Limb (tissue), 2 donors: Measurements from ENCODE around the gene SMARCC2.
"Not testable (repeated sequence)": the region's sequence is repeated elsewhere in the genome, so short reads cannot be mapped to it uniquely, and the experiment has no call there.

Source experiments
- DNase-seq, 2 donors: peaks; one replicate each; pipeline ENCODE4 v3.0.0-alpha.2; 2016; ENCODE audit errors: extremely low spot score in 2 of 2

The SMARCC2 gene

DNA sequence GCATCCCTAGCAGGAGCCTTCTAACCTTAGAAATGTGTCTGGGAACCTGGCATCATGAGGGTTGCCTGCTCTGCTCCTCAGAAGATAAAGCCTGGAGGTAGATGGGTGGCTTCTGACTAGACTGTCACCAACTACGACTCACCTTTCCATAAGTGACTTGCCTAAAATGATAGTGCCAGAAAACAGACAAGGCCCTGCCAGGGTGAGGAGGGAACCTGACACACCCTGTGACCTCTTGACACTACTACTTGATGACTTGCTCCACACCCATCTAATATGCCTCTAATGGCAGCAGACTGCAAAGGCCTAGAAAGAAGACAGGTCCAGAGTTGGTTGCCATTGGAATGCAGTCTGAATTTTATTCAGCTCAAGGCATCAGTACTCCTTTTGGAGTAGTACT, 23.1 kb upstream of the SMARCC2 start:
- DNase-seq: no peak

DNA sequence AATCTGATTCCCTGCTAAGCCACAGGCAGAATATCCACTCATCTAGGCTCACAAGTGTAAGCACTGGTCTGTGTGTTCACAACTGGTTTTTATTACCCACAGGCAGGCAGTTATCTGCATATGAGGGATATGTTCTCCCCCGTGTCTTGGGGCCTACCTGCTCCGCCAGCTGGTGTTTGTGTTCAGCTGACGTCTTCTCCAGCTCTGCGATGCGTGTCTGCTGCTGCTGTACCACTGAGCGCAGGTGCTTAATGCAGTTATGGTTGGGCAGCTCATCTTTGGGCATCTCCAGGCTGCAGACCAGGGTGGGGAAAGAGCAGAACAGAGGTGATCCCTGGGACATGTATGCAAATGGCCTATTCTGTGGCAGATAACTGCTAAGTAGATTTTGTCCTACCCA, 18.7 kb upstream of the SMARCC2 start:
- DNase-seq: no peak

DNA sequence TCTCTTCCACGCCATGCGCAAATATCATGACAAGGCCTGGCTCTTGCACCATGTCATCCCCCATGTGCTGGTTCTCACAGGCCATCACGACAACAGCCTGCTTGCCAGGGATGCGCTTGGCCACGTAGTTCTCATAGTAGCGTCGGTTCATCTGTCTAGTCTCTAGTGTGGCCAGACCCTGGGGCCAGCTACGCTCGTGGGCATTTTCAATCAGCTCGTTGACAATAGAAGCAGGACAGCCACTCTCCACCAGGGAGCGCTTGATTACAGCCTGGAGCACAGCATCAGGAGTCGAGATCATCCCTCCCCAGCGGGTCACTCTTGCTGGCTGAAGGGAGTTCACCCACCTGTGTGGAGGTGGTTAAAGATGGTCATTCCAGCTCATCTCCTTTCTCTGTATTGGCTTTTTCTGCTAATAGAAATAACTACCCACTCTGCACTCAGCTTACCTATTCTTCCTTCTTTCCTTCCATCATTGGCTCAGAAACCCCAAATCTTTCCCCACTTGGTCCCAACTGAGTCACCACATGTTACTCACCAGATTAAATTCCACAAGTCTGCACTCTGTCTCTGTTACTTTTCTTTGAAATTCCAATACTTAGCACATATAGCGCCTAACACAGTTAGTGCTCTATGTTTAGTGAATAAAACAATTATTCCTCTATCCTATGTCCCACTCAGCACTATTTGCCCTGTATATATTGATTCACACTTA, 17.3 kb upstream of the SMARCC2 start:
- peak in 1 of 2 donors; percentile 43 for DNase-seq

DNA sequence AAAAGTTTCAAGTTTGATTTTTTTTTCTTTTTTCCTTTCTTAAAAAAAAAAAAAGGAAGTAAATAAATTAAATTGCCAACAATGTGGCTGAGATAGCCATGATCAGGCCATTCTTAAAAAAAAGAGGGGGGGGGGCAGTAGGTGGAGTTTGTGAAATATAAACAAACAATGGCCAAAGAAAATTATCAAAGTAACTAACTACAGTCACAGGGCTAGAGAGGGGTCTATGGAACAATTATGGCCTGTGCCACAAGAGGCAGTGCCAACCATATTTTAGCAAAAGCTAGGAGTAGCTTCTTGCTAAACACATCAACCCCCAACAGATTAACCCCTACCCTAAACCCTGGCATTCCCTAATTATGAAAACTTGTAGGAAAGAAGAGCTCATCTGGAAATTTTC, 16.2 kb upstream of the SMARCC2 start:
- DNase-seq: no peak

DNA sequence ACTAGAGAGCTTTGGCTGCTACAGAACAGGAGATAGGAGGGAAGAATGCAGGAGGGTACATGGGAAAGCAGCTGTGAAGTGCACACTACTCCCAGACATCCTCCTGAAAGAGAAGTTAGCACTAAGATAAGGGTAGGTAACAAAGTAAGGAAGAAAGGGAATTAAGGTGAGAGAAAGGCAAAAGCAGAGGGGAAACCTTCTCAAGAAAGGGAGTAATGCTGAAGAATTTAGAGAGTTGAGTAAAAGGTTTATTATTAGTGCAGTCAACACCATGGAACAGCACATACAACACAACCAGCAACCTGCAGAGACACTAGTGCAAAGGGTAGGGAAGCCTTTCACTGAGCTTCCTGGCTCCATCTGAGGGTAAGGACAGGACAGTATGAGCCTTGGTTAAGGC, 15.0 kb upstream of the SMARCC2 start:
- no peak for DNase-seq

DNA sequence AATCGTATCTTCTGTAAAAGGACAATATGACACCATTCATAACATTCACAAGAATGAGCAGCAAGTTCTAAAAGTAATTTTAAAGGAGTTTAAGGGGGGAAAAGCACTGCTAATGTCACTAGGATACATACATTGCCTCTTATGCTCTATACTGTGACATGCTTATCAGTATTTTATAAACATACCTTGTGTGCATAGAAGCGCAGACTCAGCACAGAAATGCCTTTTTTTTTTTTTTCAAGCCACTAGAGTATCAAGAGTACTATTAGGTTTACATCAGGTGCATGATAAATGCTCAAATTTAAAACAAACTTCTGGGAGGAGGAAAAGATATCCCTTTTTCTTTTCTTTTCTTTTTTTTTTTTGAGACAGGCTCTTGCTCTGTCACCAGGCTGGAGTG, 13.6 kb upstream of the SMARCC2 start:
- no peak for DNase-seq

DNA sequence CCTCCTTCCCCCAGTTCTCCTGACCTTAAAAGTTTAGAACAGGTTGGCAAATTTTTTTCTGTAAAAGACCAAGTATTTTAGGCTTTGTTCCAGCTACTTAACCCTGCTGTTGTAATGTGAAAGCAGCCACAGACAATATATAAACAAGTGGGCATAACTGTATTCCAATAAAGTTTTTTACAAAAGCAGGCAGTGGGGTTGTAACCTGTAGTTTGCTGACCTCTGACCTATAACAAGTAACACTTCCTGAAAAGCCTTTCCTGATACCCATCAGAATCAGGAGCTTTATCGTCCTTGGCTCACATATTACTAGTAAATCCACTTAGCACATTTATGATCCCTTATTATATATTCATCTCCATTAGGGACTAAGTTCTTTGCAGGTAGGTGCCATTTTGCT, 13.1 kb upstream of the SMARCC2 start:
- no peak for DNase-seq

DNA sequence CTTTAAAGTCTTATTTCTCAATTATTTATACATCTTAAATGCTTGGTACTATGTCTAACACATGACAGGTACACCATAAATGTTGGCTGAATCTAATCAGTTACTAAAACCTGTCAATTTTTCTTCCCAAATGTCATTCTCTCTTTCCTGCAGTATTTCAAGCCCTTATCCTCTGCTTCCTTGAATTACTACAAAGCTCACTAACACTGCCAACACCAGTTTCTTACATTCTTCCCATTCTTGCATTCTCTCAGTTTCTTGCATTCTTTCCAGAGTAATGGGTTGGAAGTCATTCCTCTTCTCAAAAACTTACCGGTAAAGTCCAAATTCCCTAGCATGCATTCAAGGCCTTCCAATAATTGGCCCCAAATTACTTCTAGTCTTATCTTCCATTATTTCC, 9.6 kb upstream of the SMARCC2 start:
- DNase-seq: no peak

DNA sequence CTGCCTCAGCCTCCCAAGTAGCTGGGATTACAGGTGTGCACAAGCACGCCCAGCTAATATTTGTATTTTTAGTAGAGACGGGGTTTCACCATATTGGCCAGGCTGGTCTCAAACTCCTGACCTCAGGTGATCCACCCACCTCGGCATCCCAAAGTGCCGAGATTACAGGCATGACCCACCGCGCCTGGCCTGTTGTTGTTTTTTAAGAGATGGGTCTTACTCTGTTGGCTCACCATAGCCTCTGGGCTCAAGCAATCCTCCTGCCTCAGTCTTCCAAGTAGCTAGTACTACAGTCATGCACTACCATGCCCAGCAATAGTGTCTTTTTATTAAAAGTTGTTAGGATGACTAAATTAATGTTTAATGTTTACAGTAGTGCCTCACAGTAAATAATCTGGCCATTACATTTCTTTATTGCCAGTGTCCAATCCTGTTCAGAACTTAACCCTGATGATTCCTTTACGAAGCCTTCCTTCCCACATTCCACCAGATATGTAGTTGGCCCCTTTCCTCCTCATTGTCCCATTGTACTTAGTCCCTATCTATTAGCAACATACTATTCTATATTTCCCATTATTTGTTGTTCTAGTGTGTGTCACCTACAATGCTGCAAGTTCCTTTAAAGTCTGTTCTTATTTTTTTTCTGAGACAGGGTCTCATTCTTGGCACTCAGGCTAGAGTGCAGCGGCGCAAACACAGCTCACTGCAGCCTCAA, 8.8 kb upstream of the SMARCC2 start:
- DNase-seq: no peak

DNA sequence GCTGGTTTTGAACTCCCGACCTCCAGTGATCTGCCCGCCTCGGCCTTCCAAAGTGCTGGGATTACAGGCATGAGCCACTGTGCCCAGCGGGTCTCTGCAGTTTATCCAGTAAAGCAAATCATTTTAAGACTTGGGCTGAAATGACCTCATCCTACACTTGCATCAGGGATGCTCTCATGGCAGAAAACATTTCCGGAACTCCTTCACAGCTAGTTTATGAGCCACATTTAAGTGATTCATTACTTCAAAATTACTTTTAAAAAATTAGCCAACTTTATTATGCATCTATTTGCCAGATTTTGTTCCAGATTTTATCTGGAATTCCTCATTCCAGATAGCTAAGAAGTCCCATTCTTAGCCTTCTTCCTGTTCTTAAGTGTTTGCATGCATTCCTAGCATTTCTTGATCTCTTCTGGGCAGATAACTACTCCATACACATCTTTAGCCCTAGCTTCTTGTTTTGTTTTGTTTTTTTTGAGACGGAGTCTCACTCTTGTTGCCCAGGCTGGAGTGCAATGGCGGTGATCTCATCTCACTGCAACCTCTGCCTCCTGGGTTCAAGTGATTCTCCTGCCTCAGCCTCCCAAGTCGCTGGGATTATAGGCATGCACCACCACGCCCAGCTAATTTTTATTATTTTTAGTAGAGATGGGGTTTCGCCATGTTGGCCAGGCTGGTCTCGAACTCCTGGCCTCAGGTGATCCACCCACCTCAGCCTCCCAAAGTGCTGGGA, 7.7 kb upstream of the SMARCC2 start:
- not testable (repeated sequence) for DNase-seq

DNA sequence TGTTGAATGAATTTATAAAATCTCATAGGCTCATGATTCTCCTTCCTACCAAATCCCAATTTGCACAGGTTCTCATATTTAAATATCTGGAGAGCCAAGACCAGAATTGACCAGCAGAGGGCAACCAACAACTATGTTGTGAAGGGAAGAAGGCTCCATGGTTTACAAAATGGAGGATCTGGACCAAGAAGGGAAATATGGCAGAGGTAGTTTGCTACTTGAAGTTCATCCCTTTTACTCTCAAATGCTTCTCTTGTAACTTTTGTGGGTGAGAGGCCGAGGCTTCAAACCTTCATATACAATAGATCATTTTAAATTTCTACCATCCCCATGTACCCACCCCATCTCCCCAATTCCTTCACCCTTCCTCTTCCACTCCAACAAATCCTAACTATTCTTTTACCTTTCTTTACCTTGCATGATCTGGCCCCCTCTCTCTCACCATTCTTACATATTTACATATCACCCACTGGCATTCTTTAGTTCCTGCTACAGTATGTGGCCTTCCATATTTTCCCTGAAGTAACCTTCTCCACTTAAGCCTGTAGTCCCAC, 3.8 kb upstream of the SMARCC2 start:
- DNase-seq: peak; percentile 74 to 87

DNA sequence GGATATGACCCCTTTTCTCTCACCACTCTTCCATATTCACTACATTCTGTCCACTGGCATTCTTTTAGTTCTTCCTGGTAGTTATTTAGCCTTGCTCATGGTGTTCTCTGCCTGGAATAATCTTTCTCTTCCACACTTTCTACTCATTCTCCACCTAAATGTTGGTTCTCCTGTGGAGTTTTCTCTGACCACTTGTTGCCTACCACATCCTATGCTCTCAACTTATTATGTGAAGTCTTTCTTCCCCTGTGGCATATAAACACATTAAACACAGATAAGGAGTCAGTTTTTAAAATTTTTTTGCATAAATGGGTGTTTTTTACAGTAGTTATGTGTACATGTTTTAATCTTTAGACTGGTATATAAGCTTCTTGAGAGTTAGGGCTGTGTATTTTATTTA, 3.3 kb upstream of the SMARCC2 start:
- DNase-seq: no peak

DNA sequence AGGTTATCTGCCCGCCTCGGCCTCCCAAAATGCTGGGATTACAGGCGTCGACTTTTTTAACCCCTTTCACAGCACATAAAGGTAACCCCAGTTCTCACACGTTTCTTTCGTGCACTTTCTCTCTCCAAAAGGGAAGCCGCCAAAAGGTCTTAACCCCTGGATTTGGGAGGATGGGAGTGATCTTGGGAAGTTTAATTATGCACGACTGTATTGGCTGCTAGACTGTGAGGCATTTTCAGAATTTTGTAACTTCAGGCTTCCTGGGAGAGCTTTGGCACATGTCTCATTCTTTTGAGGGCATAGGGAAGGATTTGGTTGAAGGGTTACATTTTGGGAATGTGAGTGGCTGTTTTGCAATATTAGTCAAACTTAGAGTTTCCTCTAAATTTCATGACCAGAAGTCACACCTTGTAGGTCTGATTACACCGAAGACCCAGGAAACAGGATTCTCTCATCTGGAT, 1.4 kb upstream of the SMARCC2 start:
- DNase-seq: peak in 1 of 2 donors; percentile 30

DNA sequence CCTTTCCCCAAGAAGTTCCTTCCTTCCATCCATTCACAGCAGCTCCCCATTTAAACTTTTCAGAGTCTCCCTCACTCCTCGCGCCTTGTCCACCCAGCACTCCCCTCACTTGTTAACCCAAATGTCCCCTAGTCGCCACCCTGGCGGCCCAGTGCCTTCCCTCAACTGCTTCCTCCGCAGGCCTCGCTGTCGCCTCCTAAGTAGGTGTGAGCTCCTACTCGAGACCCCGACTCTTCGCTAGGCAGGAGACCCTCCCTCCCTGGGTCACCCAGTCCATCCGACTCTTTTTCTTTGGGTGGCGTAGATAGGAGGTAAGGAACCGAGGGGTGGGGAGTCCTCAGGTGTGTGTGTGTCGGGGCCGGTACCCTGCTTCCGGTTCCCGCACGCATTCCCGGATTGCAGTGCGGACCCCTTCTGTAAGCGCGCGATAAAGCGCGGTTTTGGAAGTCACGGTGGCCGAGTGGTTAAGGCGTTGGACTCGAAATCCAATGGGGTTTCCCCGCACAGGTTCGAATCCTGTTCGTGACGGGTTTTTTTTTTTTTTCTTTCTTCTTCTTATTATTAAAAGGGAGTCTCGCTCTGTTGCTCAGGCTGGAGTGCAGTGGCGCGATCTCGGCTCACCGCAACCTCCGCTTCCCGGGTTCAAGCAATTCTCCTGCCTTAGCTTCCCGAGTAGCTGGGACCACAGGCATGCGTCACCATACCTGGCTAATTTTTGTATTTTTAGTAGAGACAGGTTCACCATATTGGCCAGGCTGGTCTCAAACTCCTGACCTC, 823 bp upstream of the SMARCC2 start:
- DNase-seq: peak; percentile 86 to 98

DNA sequence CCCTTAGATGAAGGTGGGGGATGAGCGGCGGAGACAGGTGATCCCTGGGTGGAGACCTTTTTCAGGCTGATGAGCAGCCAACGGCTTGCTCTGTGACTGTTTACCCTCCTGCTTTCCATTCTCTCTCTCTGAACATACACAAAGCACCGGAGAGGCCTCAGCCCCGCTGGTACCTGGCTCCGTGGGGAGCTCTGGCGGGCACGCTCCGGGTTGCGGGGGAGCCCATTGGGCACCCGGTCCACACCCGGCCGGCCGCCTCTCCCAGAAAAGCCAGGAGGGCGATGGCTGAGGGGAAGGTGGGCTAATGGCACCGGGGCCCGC, 545 bp downstream of the SMARCC2 start:
- DNase-seq: no peak

DNA sequence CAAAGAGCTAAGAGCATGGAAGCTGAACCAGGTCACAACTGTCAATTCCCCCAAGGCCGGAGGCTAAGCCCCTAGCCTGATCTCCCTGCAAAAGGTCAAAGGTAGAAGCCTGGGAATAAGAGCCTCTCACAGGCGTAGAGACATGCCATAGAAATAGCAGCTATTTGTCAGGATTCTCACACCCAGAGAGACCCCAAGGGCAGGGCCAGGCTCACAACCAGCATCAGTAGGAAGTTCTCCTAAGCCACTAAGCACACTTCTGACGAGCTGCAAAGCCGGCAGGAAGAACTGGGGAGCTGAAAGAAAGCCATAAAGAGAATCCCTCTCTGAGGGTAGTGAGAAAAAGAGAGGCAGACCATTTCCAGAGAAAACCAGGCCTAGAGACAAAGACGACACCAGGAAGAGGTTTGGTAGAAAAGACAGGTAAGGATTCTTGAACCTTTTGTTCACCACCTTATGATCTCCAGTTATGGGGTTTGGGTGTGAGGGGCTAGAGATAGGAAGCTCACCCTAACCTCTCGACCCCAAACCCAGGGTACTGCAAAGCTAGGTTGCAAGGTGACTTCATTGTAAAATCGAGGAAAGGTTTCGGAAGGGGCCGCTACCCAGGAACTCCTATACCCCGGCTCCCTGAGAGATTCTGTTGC, 1.0 kb downstream of the SMARCC2 start:
- DNase-seq: no peak

DNA sequence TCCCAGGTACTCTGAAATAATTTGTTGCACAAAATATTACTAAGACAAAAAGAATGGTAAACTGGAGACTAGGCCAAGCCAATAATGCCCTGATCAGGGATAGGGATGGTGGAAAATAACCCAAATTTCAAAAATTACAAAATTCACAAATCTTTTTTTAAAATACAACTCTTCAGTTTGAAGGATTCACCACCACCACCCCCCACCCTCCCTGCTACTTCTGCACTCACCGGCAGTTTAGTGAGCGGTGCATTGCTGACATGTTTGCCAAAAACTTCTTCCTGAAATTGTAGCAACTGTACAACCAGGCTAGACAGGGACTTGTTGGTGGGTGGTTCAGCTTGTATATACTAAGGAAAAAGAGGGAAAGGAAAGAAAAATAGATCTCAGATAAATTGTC, 2.3 kb downstream of the SMARCC2 start:
- DNase-seq: no peak

DNA sequence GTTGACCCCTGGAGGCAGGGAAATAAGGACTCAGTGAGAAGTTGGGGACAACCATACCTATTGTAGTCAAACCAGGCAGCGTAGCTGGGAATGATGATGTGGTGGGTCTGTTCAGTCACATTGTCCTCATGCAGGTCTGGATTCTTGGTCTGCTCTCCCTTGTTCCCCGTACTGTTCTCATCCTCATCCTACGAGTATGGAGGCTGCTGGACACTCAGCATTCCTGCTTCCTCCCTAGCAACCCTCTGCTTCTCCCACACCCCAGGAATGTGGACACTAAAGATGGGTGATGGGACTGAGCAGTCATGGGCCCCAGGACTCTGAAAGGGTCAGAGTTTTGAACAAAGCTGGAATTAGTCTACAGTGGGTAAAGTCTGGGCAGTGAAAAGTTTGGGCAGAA, 10.9 kb downstream of the SMARCC2 start:
- no peak for DNase-seq

DNA sequence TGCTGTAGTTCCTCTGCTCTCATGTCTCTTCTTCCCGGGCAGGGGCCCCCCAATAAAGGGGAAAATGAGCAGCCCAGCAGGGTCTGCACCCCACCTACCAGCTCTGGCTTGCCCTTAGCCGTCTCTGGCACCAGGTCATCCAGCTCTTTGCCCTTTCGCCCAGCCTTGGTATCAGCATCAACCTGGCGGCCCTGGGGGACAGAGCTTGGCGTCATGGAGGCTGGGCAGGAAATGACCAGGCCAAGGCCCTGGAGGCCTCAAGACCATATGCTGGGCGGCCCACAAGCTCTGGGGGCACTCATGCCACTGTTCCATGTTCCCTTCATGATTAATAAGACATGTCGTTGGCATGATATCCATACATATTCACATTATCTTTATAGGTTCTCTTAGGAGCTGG, 16.4 kb downstream of the SMARCC2 start:
- DNase-seq: no peak

DNA sequence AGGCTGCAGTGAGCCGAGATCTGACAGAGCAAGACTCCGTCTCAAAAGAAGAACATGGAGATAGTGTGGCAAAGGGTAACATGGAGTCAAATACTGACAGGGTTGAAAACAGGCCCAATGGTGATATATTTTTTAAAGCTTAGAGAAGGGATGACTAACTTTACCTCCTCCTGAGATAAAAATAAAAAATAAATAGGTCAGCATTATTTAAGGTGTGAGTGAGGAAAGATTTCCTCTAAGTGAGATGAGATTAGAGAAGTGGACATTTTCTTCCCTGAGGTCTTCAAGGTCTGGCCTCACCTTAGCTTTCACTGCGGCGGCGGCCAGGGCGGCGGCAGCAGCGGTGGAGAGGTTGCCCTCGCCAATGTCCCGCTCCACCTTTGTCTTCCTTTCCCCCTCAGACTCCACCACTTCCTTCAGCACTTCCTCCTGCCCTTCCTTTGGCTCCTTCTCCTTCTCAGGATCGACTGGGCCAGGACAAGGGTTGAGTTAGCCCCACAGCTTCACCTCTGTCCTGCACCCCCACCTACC, 20.0 kb downstream of the SMARCC2 start:
- no peak for DNase-seq

DNA sequence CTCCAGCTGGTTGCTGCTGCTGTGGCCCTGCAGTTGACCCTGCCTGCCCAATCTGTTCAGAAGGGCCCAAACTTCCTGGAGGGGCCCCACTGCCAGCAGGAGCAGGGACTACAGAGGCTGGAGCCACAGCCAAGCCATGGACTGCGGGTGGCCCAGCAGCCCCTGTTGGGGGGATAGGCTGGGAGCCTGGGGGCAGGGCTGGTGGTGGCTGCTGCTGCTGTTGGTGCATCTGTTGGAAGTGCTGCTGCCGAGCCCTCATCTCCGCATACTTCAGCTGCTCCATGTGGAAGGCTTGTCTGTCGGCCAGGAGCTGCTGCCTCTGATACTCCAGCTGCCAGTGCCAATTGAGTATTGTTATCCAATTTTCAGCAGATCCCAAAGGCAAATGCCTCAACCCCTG, 23.9 kb downstream of the SMARCC2 start:
- no peak for DNase-seq
